Astrocyte (in vitro differentiated cells and primary cell): ENCODE data around the gene ITGBL1. TPM values are rescaled to one million over a fixed set of nuclear protein-coding genes. Genes with fewer than 3 reads are reported as not detected.
A peak's percentile ranks its signal among the peaks of the same experiment; 100 is the strongest.

ENCODE experiments used
- DNase-seq: peaks from one replicate; pipeline ENCODE4 v3.0.0-alpha.2; 2010; ENCODE audit warnings: low read depth
- FAIRE-seq: peaks from 2 replicates; lab custom pipeline; 2011; peaks lifted over from hg19 to GRCh38; lab: Jason Lieb, UNC
- H2AFZ ChIP-seq: 2 replicates; pipeline ENCODE4 v1.6.0; 2012; ENCODE audit warnings: low read depth, low read length, inconsistent platforms
- H3K27ac ChIP-seq: 2 replicates; pipeline ENCODE4 v1.5.1; 2011; ENCODE audit warnings: low read depth, low read length, inconsistent platforms
- H3K27me3 ChIP-seq: 2 replicates; pipeline ENCODE4 v1.6.0; 2011; ENCODE audit warnings: low read length, inconsistent platforms; ENCODE audit not compliant: insufficient read depth
- H3K36me3 ChIP-seq: 2 replicates; pipeline ENCODE4 v1.5.1; 2011; ENCODE audit warnings: low read length, inconsistent platforms; ENCODE audit not compliant: insufficient read depth
- H3K4me1 ChIP-seq: 2 replicates; pipeline ENCODE4 v1.5.1; 2011; ENCODE audit warnings: low read length, inconsistent platforms; ENCODE audit not compliant: insufficient read depth
- H3K4me2 ChIP-seq: 2 replicates; pipeline ENCODE4 v1.6.0; 2012; ENCODE audit warnings: low read length, inconsistent platforms
- H3K4me3 ChIP-seq: 2 replicates; pipeline ENCODE4 v1.5.1; 2011; ENCODE audit warnings: low read depth, mild to moderate bottlenecking, low read length, inconsistent platforms; ENCODE audit not compliant: insufficient read depth
- H3K79me2 ChIP-seq: 2 replicates; pipeline ENCODE4 v1.6.0; 2012; ENCODE audit warnings: mild to moderate bottlenecking, low read length, inconsistent platforms; ENCODE audit not compliant: insufficient read depth
- H3K9ac ChIP-seq: 2 replicates; pipeline ENCODE4 v1.6.0; 2012; ENCODE audit warnings: mild to moderate bottlenecking, low read length, inconsistent platforms
- H3K9me3 ChIP-seq: 2 replicates; pipeline ENCODE4 v1.5.1; 2012; ENCODE audit warnings: low read depth, mild to moderate bottlenecking, low read length, inconsistent platforms; ENCODE audit not compliant: insufficient read depth
- H4K20me1 ChIP-seq: 2 replicates; pipeline ENCODE4 v1.6.0; 2012; ENCODE audit warnings: low read length, inconsistent platforms; ENCODE audit not compliant: insufficient read depth
- H3K27ac Mint-ChIP-seq: one replicate; pipeline ENCODE4 v1.8.0; 2021; ENCODE audit warnings: mild to moderate bottlenecking, mixed read lengths; ENCODE audit not compliant: unreplicated experiment
- H3K27me3 Mint-ChIP-seq: one replicate; pipeline ENCODE4 v1.8.0; 2021; ENCODE audit warnings: low read depth, mixed read lengths; ENCODE audit not compliant: unreplicated experiment
- H3K36me3 Mint-ChIP-seq: one replicate; pipeline ENCODE4 v1.8.0; 2021; ENCODE audit warnings: low read depth, mixed read lengths; ENCODE audit not compliant: unreplicated experiment
- H3K4me1 Mint-ChIP-seq: one replicate; pipeline ENCODE4 v1.8.0; 2021; ENCODE audit warnings: low read depth, mixed read lengths; ENCODE audit not compliant: unreplicated experiment
- H3K4me3 Mint-ChIP-seq: one replicate; pipeline ENCODE4 v1.8.0; 2021; ENCODE audit warnings: mild to moderate bottlenecking, moderate library complexity, mixed read lengths; ENCODE audit not compliant: unreplicated experiment
- H3K9me3 Mint-ChIP-seq: one replicate; pipeline ENCODE4 v1.8.0; 2021; ENCODE audit warnings: mild to moderate bottlenecking, mixed read lengths; ENCODE audit not compliant: unreplicated experiment
- CTCF ChIP-seq: IDR thresholded peaks from 2 replicates; pipeline ENCODE4 v1.5.1; 2011; ENCODE audit warnings: low read depth, mild to moderate bottlenecking, inconsistent platforms, low read length, moderate library complexity; ENCODE audit not compliant: insufficient read depth
- EZH2 ChIP-seq: IDR thresholded peaks from 2 replicates; pipeline ENCODE4 v1.6.1; 2012; ENCODE audit warnings: mild to moderate bottlenecking, low read length, inconsistent platforms; ENCODE audit not compliant: insufficient read depth
- total RNA-seq: library from RNA; stranded (reverse); gene quantifications from 2 replicates; pipeline ENCODE4 v1.2.1, GENCODE V29; 2021

Gene ITGBL1
- total RNA-seq, 1 donor from 2014 or later = 0.14 TPM

GRCh38 chr13:101649488-101650126, 197.1 kb downstream of the ITGBL1 start:
- no peak overlapping the region for H3K27ac ChIP-seq
- no peak overlapping the region for H3K27ac Mint-ChIP-seq
- H4K20me1 ChIP-seq = no peaks in the 10 kb centered on the region
- H3K27me3 Mint-ChIP-seq = no peaks in the 10 kb centered on the region
- DNase-seq (peak; percentile 80), FAIRE-seq (no peak)
- no peaks in the 10 kb centered on the region for H3K27me3 ChIP-seq
- H3K4me1 Mint-ChIP-seq = peaks cover 7% of the 10 kb centered on the region
- H3K36me3 Mint-ChIP-seq = no peaks in the 10 kb centered on the region
- H3K4me3 ChIP-seq = no peak overlapping the region
- no peak overlapping the region for H3K9ac ChIP-seq
- no peaks in the 10 kb centered on the region for H3K4me1 ChIP-seq
- no peak overlapping the region for H2AFZ ChIP-seq
- peaks cover 3% of the 10 kb centered on the region for H3K9me3 Mint-ChIP-seq
- H3K79me2 ChIP-seq = no peaks in the 10 kb centered on the region
- H3K4me2 ChIP-seq = no peak overlapping the region
- TF ChIP-seq CTCF = no peak
- no peak for TF ChIP-seq EZH2
- H3K36me3 ChIP-seq = no peaks in the 10 kb centered on the region
- H3K9me3 ChIP-seq = no peaks in the 10 kb centered on the region
- no peak overlapping the region for H3K4me3 Mint-ChIP-seq

- Histone ChIP-seq H3K9me3 (no peaks in the 10 kb centered on the region), H3K4me3 (no peak overlapping the region), H3K36me3 (no peaks in the 10 kb centered on the region), H3K79me2 (no peaks in the 10 kb centered on the region), H3K27ac (no peak overlapping the region), H3K4me2 (no peak overlapping the region), H4K20me1 (no peaks in the 10 kb centered on the region), H3K9ac (no peak overlapping the region), H2AFZ (no peak overlapping the region), H3K4me1 (no peaks in the 10 kb centered on the region), H3K27me3 (no peaks in the 10 kb centered on the region)
- FAIRE-seq (no peak), DNase-seq (peak; percentile 79)
- Mint-ChIP-seq H3K36me3 (no peaks in the 10 kb centered on the region), H3K9me3 (peaks cover 3% of the 10 kb centered on the region), H3K27ac (no peak overlapping the region), H3K4me3 (no peak overlapping the region), H3K4me1 (peaks cover 2% of the 10 kb centered on the region), H3K27me3 (no peaks in the 10 kb centered on the region)
- TF ChIP-seq EZH2 = no peak
- no peak for TF ChIP-seq CTCF
Observed at GRCh38 chr13:101654883-101655282, 202.4 kb downstream of the ITGBL1 start.

GRCh38 chr13:101655435-101655834, 203.0 kb downstream of the ITGBL1 start:
- no peaks in the 10 kb centered on the region for H4K20me1 ChIP-seq
- H2AFZ ChIP-seq = no peak overlapping the region
- no peak overlapping the region for H3K9ac ChIP-seq
- H3K27me3 ChIP-seq = no peaks in the 10 kb centered on the region
- H3K79me2 ChIP-seq = no peaks in the 10 kb centered on the region
- Mint-ChIP-seq H3K36me3 (no peaks in the 10 kb centered on the region), H3K9me3 (peaks cover 3% of the 10 kb centered on the region), H3K27me3 (no peaks in the 10 kb centered on the region), H3K4me1 (no peaks in the 10 kb centered on the region), H3K27ac (no peak overlapping the region), H3K4me3 (no peak overlapping the region)
- no peaks in the 10 kb centered on the region for H3K9me3 ChIP-seq
- TF ChIP-seq CTCF = no peak
- TF ChIP-seq EZH2 = no peak
- no peak overlapping the region for H3K4me2 ChIP-seq
- no peak for FAIRE-seq
- H3K4me3 ChIP-seq = no peak overlapping the region
- H3K4me1 ChIP-seq = no peaks in the 10 kb centered on the region
- DNase-seq = peak; percentile 25
- H3K27ac ChIP-seq = no peak overlapping the region
- no peaks in the 10 kb centered on the region for H3K36me3 ChIP-seq
